SU-DHL-6 (cell line): Measurements from ENCODE around the gene MINK1.

Experiments
- CTCF ChIP-seq: fragments of 200-600 bp; sonication (generic); IDR thresholded peaks from one replicate; pipeline ENCODE4 v1.5.1; 2017; ENCODE audit warnings: antibody characterized with exemption, mild to moderate bottlenecking, low read length, moderate library complexity; ENCODE audit not compliant: insufficient read depth, poor library complexity, severe bottlenecking
- EZH2phosphoT487 ChIP-seq: fragments of 200-600 bp; sonication (generic), shearing (Covaris generic); conservative IDR thresholded peaks from 2 replicates; pipeline ENCODE4 v1.6.1; 2018; ENCODE audit warnings: mild to moderate bottlenecking, antibody characterized with exemption, low read length, moderate library complexity, mixed read lengths

GRCh38 chr17:4788159-4788806 is 44.9 kb upstream of the MINK1 start:
- TF ChIP-seq CTCF = no peak
- no peak for TF ChIP-seq EZH2phosphoT487
